Measurements from ENCODE around the gene LPP.

DNA sequence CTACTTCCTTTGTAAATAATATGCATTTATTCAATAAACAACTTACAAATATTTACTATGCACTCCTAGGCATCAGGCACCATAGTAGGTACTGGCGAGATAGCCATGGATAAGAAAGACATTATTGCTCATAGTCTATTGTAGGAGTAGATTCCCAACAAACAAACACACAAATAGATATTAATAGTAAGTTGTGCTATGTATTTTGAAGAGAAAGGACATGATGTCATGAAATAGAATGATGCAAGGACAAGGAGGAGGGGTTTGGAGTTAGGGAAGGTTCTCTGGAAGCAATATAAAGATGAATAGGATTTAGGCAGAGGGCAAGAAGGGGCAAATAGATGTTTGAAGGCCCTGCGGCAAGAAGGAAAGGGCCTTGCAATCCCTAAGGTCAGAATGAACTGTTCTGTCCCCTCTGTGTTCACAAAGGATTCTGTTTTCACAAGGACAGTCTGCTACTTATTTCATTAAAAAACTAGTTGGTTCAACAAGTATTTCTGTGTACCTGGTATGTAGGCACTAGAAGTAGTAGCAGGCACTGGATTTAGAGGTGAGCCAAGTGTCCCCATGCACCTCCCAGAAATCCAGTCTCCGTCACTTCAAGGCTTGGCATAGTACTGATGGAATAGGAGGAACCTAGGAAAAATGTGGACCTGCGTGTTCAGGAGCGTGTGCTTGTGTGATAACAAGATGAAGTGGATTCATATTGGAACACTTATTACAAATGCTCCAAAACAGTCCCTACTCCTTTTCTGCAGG, 786.0 kb downstream of the LPP start:
- TF ChIP-seq, protein P1, sequence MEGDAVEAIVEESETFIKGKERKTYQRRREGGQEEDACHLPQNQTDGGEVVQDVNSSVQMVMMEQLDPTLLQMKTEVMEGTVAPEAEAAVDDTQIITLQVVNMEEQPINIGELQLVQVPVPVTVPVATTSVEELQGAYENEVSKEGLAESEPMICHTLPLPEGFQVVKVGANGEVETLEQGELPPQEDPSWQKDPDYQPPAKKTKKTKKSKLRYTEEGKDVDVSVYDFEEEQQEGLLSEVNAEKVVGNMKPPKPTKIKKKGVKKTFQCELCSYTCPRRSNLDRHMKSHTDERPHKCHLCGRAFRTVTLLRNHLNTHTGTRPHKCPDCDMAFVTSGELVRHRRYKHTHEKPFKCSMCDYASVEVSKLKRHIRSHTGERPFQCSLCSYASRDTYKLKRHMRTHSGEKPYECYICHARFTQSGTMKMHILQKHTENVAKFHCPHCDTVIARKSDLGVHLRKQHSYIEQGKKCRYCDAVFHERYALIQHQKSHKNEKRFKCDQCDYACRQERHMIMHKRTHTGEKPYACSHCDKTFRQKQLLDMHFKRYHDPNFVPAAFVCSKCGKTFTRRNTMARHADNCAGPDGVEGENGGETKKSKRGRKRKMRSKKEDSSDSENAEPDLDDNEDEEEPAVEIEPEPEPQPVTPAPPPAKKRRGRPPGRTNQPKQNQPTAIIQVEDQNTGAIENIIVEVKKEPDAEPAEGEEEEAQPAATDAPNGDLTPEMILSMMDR (IDR thresholded peaks at IDR 0.05; ENCODE audit: insufficient read depth, low read length, poor library complexity, severe bottlenecking) = no peak
- TF ChIP-seq EZH2phosphoT487 (conservative IDR thresholded peaks at IDR 0.05; ENCODE audit: low read length) = no peak

Measured in SU-DHL-6 (cell line).